ENCODE results near the gene CCDC197.
A peak's percentile ranks its signal among the peaks of the same experiment; 100 is the strongest.

CCDC197 gene

DNA sequence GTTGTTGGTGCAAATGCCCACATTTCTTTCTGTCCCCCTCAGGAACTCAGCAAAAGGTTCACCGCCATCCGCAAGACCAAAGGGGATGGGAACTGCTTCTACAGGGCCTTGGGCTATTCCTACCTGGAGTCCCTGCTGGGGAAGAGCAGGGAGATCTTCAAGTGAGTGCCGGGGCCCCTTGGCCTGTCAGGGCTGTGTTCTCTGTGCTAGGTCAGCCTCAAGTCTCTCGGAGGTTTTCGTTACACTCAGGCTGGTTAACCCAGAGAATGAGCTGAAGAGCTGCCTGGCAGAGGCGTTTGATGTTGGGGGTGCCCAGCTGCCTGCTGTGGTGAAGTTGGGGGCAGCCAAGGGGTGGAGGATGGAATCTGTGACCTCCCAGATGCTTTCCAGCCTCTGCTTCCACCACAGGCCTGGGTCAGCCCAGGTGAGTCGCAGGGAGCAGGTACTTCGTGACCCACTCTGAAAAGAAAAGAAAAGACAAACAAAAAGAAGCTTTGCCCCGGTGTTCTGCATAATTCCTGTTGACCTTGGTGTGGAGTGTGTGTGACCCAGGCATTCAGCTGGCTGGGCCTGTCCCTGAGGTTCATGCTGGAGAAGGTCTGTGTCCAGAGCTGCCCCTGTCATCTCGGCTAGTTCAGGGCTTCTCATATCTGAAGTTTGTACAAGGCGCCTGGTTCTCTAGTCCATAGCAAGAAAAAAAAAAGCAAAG is 42.0 kb downstream of the CCDC197 start (continued):
- no peak for TF ChIP-seq REST (tag by site-specific recombination; IDR thresholded peaks at IDR 0.05)
- TF ChIP-seq ZNF140 (tag by site-specific recombination; IDR thresholded peaks at IDR 0.05): no peak
- TF ChIP-seq ZNF121 (tag by site-specific recombination; IDR thresholded peaks at IDR 0.05): no peak
- no peak for TF ChIP-seq BCL6B (tag by site-specific recombination; IDR thresholded peaks at IDR 0.05)
- TF ChIP-seq ZNF558 (tag by site-specific recombination; IDR thresholded peaks at IDR 0.05): no peak
- TF ChIP-seq ZNF132 (tag by site-specific recombination; IDR thresholded peaks at IDR 0.05; ENCODE audit: borderline replicate concordance): no peak
- TF ChIP-seq ZNF223 (tag by site-specific recombination; IDR thresholded peaks at IDR 0.05): no peak

DNA sequence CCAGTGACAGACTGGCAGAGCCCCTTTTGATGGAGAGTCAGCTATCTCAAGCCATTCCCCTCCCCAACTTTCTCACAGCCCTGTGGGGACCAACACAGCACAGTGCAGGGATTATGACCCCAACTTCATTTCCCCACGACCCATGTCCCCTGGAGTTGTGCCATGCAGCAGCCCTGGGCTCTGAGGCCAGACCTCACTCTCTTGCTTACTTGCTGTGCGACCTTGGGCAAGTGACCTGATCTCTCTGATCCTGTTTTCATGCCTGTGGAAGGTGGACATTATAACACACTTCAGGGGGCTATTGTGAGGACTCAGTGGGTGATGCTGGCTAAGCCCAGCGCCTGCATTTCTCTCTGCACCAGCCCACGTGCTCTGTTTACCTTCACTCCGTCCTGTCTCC is 43.1 kb downstream of the CCDC197 start:
- Histone ChIP-seq H3K27ac (ENCODE audit: extremely low read depth, low read depth, low read length) (no peak overlapping the region), H3K9me3 (ENCODE audit: control insufficient read depth, insufficient read depth, low read depth, low read length) (no peaks in the 10 kb centered on the region), H3K4me3 (ENCODE audit: low read depth, low read length) (no peak overlapping the region), H3K36me3 (ENCODE audit: control insufficient read depth in 2 of 2, insufficient read depth in 1 of 2, low read length in 2 of 2) (peaks cover 5 to 33% of the 10 kb centered on the region in 2 experiments; a peak in 1 of 3 replicates), H3K4me1 (ENCODE audit: control insufficient read depth, insufficient read depth, low read length) (no peaks in the 10 kb centered on the region)
- POLR2A ChIA-PET: no interaction called here
- CTCF ChIA-PET: no interaction called here
- TF ChIP-seq ZNF501 (tag by site-specific recombination; IDR thresholded peaks at IDR 0.05) (no peak), KLF8 (tag by site-specific recombination; IDR thresholded peaks at IDR 0.05) (no peak), ZNF792 (tag by site-specific recombination; IDR thresholded peaks at IDR 0.05) (no peak), ZNF423 (tag by site-specific recombination; IDR thresholded peaks at IDR 0.05) (no peak), GLI4 (tag by site-specific recombination; IDR thresholded peaks at IDR 0.05) (no peak), ZNF626 (tag by site-specific recombination; IDR thresholded peaks at IDR 0.05) (no peak), ZSCAN4 (tag by site-specific recombination; IDR thresholded peaks at IDR 0.05) (no peak), ZBTB8A (tag by site-specific recombination; IDR thresholded peaks at IDR 0.05) (no peak), ZNF776 (tag by site-specific recombination; IDR thresholded peaks at IDR 0.05; ENCODE audit: borderline replicate concordance) (no peak)

DNA sequence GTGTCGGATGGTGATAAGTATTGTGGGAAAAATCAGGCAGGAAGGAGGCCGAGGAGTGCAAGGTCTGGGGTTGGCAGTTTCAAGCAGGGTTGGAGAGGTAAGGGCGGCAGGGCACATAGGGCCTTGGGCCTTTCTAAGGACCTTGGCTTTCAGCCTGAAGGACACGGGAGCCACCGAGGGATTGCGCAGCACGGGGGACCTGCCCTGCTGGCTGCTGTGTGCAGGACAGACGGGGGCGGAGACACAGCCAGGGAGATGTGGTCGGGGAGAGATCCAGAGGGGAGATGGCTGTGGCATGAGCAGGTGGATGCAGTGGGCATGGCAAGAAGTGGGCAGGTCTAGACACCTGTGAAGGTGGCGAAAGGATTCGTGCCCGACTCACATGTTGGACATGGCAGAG is 43.7 kb downstream of the CCDC197 start:
- ChIA-PET CTCF (no interaction called here), POLR2A (no interaction called here)
- TF ChIP-seq, protein P1, sequence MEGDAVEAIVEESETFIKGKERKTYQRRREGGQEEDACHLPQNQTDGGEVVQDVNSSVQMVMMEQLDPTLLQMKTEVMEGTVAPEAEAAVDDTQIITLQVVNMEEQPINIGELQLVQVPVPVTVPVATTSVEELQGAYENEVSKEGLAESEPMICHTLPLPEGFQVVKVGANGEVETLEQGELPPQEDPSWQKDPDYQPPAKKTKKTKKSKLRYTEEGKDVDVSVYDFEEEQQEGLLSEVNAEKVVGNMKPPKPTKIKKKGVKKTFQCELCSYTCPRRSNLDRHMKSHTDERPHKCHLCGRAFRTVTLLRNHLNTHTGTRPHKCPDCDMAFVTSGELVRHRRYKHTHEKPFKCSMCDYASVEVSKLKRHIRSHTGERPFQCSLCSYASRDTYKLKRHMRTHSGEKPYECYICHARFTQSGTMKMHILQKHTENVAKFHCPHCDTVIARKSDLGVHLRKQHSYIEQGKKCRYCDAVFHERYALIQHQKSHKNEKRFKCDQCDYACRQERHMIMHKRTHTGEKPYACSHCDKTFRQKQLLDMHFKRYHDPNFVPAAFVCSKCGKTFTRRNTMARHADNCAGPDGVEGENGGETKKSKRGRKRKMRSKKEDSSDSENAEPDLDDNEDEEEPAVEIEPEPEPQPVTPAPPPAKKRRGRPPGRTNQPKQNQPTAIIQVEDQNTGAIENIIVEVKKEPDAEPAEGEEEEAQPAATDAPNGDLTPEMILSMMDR (tag by site-specific recombination; IDR thresholded peaks at IDR 0.05): no peak
- 0 out of 2 replicates have a peak, but pooled peaks have one; percentile 12 for TF ChIP-seq EGR2 (tag by site-specific recombination; IDR thresholded peaks at IDR 0.05; ENCODE audit: low read depth)
- Histone ChIP-seq H3K4me3 (ENCODE audit: low read depth, low read length) (no peak overlapping the region), H3K4me1 (ENCODE audit: control insufficient read depth, insufficient read depth, low read length) (no peaks in the 10 kb centered on the region), H3K27ac (ENCODE audit: extremely low read depth, low read depth, low read length) (no peak overlapping the region), H3K9me3 (ENCODE audit: control insufficient read depth, insufficient read depth, low read depth, low read length) (no peaks in the 10 kb centered on the region), H3K36me3 (ENCODE audit: control insufficient read depth in 2 of 2, insufficient read depth in 1 of 2, low read length in 2 of 2) (peaks cover 5 to 38% of the 10 kb centered on the region in 2 experiments; a peak in 1 of 3 replicates)
